Thyroid gland (tissue), 4 donors: ENCODE measurements around the gene TEKT3. TPM values are rescaled to one million over a fixed set of nuclear protein-coding genes. Genes with fewer than 3 reads are reported as not detected.

ENCODE experiments used
- DNase-seq, 2 donors: peaks; one replicate each; pipeline ENCODE4 v3.0.0-alpha.2; 2019
- H3K27ac ChIP-seq, 3 donors: fragments of 200-600 bp; sonication (generic); 1 replicate in 2 of 3; 2 replicates in 1 of 3; pipeline ENCODE4 v1.5.1; 2016 to 2019; ENCODE audit warnings: mild to moderate bottlenecking in 1 of 3, moderate library complexity in 1 of 3
- H3K27me3 ChIP-seq: fragments of 200-600 bp; sonication (generic); one replicate; pipeline ENCODE4 v1.5.1; 2019
- H3K36me3 ChIP-seq, 2 donors: fragments of 200-600 bp; sonication (generic); one replicate each; pipeline ENCODE4 v1.5.1; 2016 to 2019
- H3K4me1 ChIP-seq, 2 donors: fragments of 200-600 bp; sonication (generic); one replicate each; pipeline ENCODE4 v1.5.1; 2017 to 2019
- H3K4me3 ChIP-seq, 3 donors: fragments of 200-600 bp; sonication (generic); replicated peaks in 1 of 3; 1 replicate in 2 of 3; 2 replicates in 1 of 3; pipeline ENCODE4 v1.5.1; 2016; ENCODE audit warnings: mild to moderate bottlenecking in 1 of 3
- H3K9me3 ChIP-seq: fragments of 200-600 bp; sonication (generic); one replicate; pipeline ENCODE4 v1.5.1; 2017
- POLR2A ChIP-seq, 2 donors: fragments of 450-650 bp; IDR thresholded peaks; one replicate each; pipeline ENCODE4 v1.6.1; 2017; ENCODE audit warnings: antibody characterized with exemption in 2 of 2, mild to moderate bottlenecking in 2 of 2, moderate library complexity in 1 of 2
- WGBS, 2 donors: methylation state at CpG; one replicate each; pipeline ENCODE4 v1.1.5; 2017; 5-methylcytosine and 5-hydroxymethylcytosine counted together
- intact Hi-C: fragments of 100-400 bp; cut with DNase I; formaldehyde crosslinking; loops from one replicate; pipeline ENCODE4 v1.15.1; 2023
- total RNA-seq, 4 donors: library from RNA; depleted of rRNA; stranded (reverse); fragments of >200 nt; gene quantifications; one replicate each; pipeline ENCODE4 v1.2.3, GENCODE V29; 2016
- TF ChIP-seq, protein P1 (sequence below), 6 experiments: fragments of 200-600 bp in 3 of 6; fragments of 450-650 bp in 3 of 6; sonication (generic) in 3 of 6; IDR thresholded peaks; one replicate each; pipeline ENCODE4 v1.5.1; 2016 to 2019; ENCODE audit warnings: antibody characterized with exemption in 6 of 6, mild to moderate bottlenecking in 2 of 6, inconsistent platforms in 1 of 6, moderate library complexity in 1 of 6

The TEKT3 gene
- total RNA-seq, 4 donors from 2014 or later = 1.1 to 2.3 (median 1.9) TPM; not detected in 1

- peaks cover 10 to 13% of the 10 kb centered on the region in 2 donors for H3K4me1 ChIP-seq
- intact Hi-C loops = no loop called here
- 45 to 56% methylated on average over 6 of the region's 6 CpGs for WGBS, 2 donors
- TF ChIP-seq, protein P1, sequence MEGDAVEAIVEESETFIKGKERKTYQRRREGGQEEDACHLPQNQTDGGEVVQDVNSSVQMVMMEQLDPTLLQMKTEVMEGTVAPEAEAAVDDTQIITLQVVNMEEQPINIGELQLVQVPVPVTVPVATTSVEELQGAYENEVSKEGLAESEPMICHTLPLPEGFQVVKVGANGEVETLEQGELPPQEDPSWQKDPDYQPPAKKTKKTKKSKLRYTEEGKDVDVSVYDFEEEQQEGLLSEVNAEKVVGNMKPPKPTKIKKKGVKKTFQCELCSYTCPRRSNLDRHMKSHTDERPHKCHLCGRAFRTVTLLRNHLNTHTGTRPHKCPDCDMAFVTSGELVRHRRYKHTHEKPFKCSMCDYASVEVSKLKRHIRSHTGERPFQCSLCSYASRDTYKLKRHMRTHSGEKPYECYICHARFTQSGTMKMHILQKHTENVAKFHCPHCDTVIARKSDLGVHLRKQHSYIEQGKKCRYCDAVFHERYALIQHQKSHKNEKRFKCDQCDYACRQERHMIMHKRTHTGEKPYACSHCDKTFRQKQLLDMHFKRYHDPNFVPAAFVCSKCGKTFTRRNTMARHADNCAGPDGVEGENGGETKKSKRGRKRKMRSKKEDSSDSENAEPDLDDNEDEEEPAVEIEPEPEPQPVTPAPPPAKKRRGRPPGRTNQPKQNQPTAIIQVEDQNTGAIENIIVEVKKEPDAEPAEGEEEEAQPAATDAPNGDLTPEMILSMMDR (IDR thresholded peaks at IDR 0.05) = no peak
- no peak for TF ChIP-seq POLR2A (IDR thresholded peaks at IDR 0.05)
- H3K36me3 ChIP-seq = no peaks in the 10 kb centered on the region
- no peaks in the 10 kb centered on the region for H3K9me3 ChIP-seq
- H3K4me3 ChIP-seq = no peak overlapping the region
- H3K27me3 ChIP-seq = no peaks in the 10 kb centered on the region
- peak overlapping the region in 1 of 3 donors; percentile 37 for H3K27ac ChIP-seq
- DNase-seq = no peak
These were observed 36.2 kb upstream of the TEKT3 start for GRCh38 chr17:15377616-15378015.

- H3K4me3 ChIP-seq = no peak overlapping the region
- no peaks in the 10 kb centered on the region for H3K9me3 ChIP-seq
- H3K4me1 ChIP-seq = peaks cover 10 to 13% of the 10 kb centered on the region in 2 donors
- H3K27ac ChIP-seq = peak overlapping the region in 1 of 3 donors; percentile 37
- no peak for DNase-seq
- no peak for TF ChIP-seq POLR2A (IDR thresholded peaks at IDR 0.05)
- TF ChIP-seq, protein P1 (IDR thresholded peaks at IDR 0.05) = no peak
- WGBS, 2 donors = 72 to 74% methylated on average over 4 of the region's 4 CpGs
- intact Hi-C loops = no loop called here
- H3K36me3 ChIP-seq = no peaks in the 10 kb centered on the region
- no peaks in the 10 kb centered on the region for H3K27me3 ChIP-seq
These were observed 35.8 kb upstream of the TEKT3 start for GRCh38 chr17:15377200-15377599.

DNA sequence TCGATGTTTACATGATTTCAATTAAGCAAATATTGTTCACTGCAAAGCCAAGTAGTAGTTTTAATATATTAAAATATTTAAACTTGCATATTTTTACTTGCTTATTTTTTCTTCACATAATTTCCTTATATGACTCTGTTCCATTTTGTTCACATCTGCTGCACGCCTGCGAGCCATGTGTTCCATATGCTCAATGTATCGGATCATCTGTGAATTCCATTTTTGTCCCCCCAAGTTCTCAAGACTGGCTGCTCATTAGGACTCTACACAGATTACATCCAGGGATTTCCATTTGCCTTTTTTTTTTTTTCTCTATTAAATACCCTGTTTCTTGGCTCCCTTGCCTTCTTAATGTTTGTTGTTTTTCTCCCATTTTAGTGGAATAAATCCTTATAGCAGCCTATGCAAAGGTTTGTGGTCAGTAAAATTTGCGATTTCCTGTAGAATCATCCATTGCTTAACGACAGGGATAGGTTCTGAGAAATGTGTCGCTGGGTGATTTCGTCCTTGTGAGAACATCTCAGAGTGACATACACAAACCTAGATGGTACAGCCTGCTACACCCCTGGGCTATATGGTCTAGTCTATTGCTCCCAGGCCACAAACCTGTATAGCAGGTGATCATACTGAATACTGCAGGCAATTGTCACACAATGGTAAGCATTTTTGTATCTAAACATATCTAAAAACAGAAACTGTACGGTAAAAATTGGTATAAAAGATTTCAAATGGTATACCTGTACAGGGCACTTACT lies 30.2 kb upstream of the TEKT3 start:
- 96% methylated on average over 9 of the region's 9 CpGs for WGBS, 2 donors
- Histone ChIP-seq H3K4me1 (no peaks in the 10 kb centered on the region), H3K27me3 (no peaks in the 10 kb centered on the region), H3K27ac (no peak overlapping the region), H3K36me3 (no peaks in the 10 kb centered on the region), H3K9me3 (no peaks in the 10 kb centered on the region), H3K4me3 (no peak overlapping the region)
- DNase-seq = no peak
- no peak for TF ChIP-seq POLR2A (IDR thresholded peaks at IDR 0.05)
- TF ChIP-seq, protein P1 (IDR thresholded peaks at IDR 0.05) = no peak
- intact Hi-C loops = no loop called here

DNA sequence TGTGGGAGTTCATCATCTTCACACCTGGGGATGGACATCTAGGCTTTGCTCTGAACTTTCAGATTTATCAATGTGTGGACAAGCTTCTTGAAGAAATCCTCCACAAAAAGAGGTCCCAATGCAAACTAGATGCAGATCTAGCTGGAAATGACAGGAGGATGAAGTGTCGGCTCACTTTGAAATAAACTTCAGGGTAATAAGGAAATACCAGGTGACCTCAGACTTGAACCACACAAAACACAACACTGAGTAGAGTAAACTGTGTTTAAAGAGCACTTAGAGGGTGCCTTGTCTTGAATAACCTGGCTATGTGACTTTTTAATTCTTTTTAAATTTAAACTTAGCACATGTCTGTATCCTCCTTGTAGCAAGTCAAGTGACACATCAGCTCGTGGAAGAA lies 27.2 kb upstream of the TEKT3 start:
- WGBS, 2 donors = 63 to 77% methylated on average over 2 of the region's 2 CpGs
- Histone ChIP-seq H3K27me3 (no peaks in the 10 kb centered on the region), H3K36me3 (no peaks in the 10 kb centered on the region), H3K4me1 (no peaks in the 10 kb centered on the region), H3K4me3 (no peak overlapping the region), H3K9me3 (no peaks in the 10 kb centered on the region), H3K27ac (no peak overlapping the region)
- intact Hi-C loops = no loop called here
- DNase-seq = no peak
- TF ChIP-seq, protein P1 (IDR thresholded peaks at IDR 0.05) = no peak
- TF ChIP-seq POLR2A (IDR thresholded peaks at IDR 0.05) = no peak

- WGBS, 2 donors = 91 to 93% methylated on average over 4 of the region's 4 CpGs
- no peak for DNase-seq
- Histone ChIP-seq H3K27ac (no peak overlapping the region), H3K27me3 (no peaks in the 10 kb centered on the region), H3K4me1 (no peaks in the 10 kb centered on the region), H3K4me3 (no peak overlapping the region), H3K9me3 (no peaks in the 10 kb centered on the region), H3K36me3 (no peaks in the 10 kb centered on the region)
- TF ChIP-seq POLR2A (IDR thresholded peaks at IDR 0.05) = no peak
- TF ChIP-seq, protein P1 (IDR thresholded peaks at IDR 0.05) = no peak
- intact Hi-C loops = no loop called here
These were observed 24.6 kb upstream of the TEKT3 start for GRCh38 chr17:15366026-15366425.
